A549 (cell line): Measurements from ENCODE around the gene ARRDC5.

Experiments used
- CTCF ChIP-seq: fragments of >200 bp; sonication (Bioruptor Twin); formaldehyde crosslinking; IDR thresholded peaks from 3 replicates; pipeline ENCODE4 v1.5.1; 2016
- ESRRA ChIP-seq: fragments of 150-350 bp; IDR thresholded peaks from 2 replicates; pipeline ENCODE4 v1.6.1; 2014; ENCODE audit warnings: mild to moderate bottlenecking, low read length, borderline replicate concordance

DNA sequence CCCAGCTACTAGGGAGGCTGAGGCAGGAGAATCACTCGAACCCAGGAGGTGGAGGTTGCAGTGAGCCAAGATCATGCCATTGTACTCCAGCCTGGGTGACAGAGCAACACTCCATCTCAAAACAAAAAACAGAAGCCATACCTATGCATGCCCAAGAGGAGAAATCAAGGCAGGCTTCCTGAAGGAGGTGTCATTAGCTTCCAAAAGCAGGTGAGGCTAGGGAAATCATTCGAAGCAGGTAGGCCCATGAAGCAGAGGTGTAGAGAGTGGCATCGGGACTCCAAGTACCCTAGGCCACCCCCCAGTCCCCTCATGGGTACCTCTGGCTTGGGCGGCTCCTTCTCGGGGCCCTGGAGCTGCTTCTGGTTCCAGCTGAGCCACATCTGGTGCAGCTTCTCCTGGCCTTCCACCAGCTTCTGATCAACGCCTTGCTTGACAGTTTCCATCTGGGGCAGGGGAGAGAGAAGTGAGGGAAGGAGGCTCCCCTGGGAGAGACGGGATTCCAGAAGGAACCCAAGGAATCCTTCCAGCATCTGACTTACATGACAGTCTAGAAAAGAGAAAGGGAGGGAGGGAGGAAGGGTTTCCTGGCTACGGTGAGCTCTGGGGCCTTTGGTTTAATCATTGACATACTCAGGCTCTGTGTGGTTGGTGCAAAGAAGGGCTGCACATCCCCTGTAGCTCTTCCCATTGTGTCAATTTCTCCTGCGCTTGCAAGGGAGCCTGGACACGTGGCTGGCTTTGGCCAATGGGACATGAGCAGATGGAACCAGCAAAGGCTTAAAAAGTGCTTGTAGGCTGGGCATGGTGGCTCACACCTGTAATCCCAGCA lies 58.1 kb downstream of the ARRDC5 start:
- TF ChIP-seq CTCF (no peak), ESRRA (no peak)
